Thoracic aorta (tissue), 2 donors: ENCODE data around the gene CHKB. TPM values are rescaled to one million over a fixed set of nuclear protein-coding genes. Genes with fewer than 3 reads are reported as not detected.
A peak's percentile ranks its signal among the peaks of the same experiment; 100 is the strongest.

ENCODE experiments used
- ATAC-seq: fragments of 150-250 bp; one replicate; pipeline ENCODE4 v1.8.0; 2017; ENCODE audit warnings: low read depth; ENCODE audit not compliant: insufficient number of reproducible peaks, low FRiP score
- DNase-seq: peaks from one replicate; pipeline ENCODE4 v3.0.0-alpha.2; 2020; ENCODE audit warnings: low spot score
- H3K27ac ChIP-seq, 2 donors: fragments of 200-600 bp; sonication (generic); 1 replicate in 1 of 2; 2 replicates in 1 of 2; pipeline ENCODE4 v1.5.1; 2016; ENCODE audit warnings: mild to moderate bottlenecking in 2 of 2, moderate library complexity in 2 of 2
- H3K27me3 ChIP-seq: fragments of 200-600 bp; sonication (generic); replicated peaks from 2 replicates; pipeline ENCODE4 v1.6.0; 2016; ENCODE audit warnings: mild to moderate bottlenecking; ENCODE audit not compliant: insufficient read depth
- H3K36me3 ChIP-seq: fragments of 200-600 bp; sonication (generic); one replicate; pipeline ENCODE4 v1.5.1; 2016
- H3K4me1 ChIP-seq, 2 donors: fragments of 200-600 bp; sonication (generic); 1 replicate in 1 of 2; 2 replicates in 1 of 2; pipeline versions ENCODE4 v1.5.1 to v1.6.0; 2016; ENCODE audit warnings: low read depth in 2 of 2, mild to moderate bottlenecking in 1 of 2; ENCODE audit not compliant: control insufficient read depth in 1 of 2
- H3K4me3 ChIP-seq: fragments of 200-600 bp; sonication (generic); 2 replicates; pipeline ENCODE4 v1.5.1; 2016; ENCODE audit warnings: mild to moderate bottlenecking
- H3K9me3 ChIP-seq: fragments of 200-600 bp; sonication (generic); 2 replicates; pipeline ENCODE4 v1.5.1; 2016
- total RNA-seq, 2 donors: library from RNA; depleted of rRNA; stranded (reverse); fragments of >200 nt; gene quantifications; one replicate each; pipeline versions ENCODE4 v1.1.0 to v1.2.3, GENCODE V29; 2016
- TF ChIP-seq, protein P1 (sequence below): fragments of 200-600 bp; sonication (generic); IDR thresholded peaks from one replicate; pipeline ENCODE4 v1.5.1; 2019; ENCODE audit warnings: antibody characterized with exemption

Gene CHKB
- total RNA-seq, 2 donors from 2014 or later = 52.6 to 78.7 TPM

DNA sequence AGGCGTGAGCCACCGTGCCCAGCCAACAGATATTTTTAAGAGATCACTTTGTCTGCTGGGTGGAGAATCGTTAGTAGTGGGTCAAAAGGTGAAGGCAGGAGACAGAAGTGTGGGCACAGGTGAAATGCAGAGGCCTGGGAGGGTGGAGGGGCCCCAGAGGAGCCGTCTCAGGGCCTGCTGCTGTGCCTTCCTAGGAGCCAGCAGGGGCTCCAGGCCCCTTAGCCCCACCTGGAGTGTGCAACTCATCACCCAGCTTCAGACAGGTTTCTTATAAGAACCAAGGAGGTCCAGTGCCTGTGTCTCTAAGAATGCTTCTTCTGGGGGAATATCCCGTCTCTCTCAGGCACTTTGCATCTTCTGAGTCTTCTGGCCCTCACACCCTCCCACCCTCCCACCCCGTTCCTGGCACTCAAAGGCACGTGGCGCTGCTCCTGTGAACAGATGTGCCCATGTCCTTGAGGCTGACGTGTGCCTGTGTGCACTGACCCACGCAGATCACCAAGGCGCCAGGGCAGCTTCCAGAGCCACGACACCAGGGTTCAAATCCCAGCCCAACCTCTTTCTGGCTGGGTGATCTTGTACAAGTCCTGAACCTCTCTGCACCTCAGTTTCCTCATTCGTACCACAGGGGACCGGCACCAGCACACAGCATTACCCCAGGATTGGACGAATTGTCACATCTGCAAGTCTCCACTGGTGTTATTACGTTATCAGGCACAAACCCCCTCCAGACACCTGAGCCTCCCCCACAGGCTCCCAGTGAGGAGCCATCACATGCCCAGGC lies 41.9 kb upstream of the CHKB start:
- no peak overlapping the region for H3K4me3 ChIP-seq
- TF ChIP-seq, protein P1, sequence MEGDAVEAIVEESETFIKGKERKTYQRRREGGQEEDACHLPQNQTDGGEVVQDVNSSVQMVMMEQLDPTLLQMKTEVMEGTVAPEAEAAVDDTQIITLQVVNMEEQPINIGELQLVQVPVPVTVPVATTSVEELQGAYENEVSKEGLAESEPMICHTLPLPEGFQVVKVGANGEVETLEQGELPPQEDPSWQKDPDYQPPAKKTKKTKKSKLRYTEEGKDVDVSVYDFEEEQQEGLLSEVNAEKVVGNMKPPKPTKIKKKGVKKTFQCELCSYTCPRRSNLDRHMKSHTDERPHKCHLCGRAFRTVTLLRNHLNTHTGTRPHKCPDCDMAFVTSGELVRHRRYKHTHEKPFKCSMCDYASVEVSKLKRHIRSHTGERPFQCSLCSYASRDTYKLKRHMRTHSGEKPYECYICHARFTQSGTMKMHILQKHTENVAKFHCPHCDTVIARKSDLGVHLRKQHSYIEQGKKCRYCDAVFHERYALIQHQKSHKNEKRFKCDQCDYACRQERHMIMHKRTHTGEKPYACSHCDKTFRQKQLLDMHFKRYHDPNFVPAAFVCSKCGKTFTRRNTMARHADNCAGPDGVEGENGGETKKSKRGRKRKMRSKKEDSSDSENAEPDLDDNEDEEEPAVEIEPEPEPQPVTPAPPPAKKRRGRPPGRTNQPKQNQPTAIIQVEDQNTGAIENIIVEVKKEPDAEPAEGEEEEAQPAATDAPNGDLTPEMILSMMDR = no peak
- peaks cover 15 to 38% of the 10 kb centered on the region in 2 donors for H3K4me1 ChIP-seq
- no peak for DNase-seq
- ATAC-seq = no peak
- no peaks in the 10 kb centered on the region for H3K9me3 ChIP-seq
- H3K27ac ChIP-seq = no peak overlapping the region
- H3K27me3 ChIP-seq = no peaks in the 10 kb centered on the region
- H3K36me3 ChIP-seq = no peaks in the 10 kb centered on the region

DNA sequence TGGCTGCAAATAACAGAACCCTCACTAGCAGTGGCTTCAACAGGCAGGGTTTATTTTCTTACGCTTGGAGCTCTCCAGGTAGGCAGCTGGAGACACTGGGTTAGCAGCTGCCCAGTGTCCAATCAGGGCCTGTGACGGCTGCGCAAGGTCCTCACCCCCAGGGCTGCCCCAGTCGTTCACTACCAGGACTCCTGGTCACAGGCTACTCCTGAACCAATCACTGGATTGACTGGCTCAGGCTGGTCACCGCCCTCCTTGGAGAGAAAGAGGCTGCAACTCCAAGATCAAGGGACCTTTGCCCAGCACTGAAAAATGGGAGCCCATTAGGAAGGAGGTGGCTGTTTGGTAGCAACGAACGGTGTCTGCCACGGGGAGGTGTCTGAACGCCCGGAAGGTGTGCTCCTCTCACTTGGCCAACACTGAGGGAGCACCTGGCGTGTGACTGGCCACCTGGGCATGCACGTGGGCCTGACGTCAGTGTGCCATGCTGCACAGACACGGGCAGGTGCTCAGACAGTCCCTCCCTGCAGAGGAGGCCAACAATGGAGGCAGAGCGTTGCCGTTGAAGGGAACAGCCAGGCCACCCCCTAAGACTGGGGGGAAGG lies 40.2 kb upstream of the CHKB start:
- Histone ChIP-seq H3K27ac (no peak overlapping the region), H3K4me1 (peaks cover 10 to 31% of the 10 kb centered on the region in 2 donors), H3K4me3 (no peak overlapping the region), H3K27me3 (no peaks in the 10 kb centered on the region), H3K36me3 (no peaks in the 10 kb centered on the region), H3K9me3 (no peaks in the 10 kb centered on the region)
- DNase-seq = no peak
- TF ChIP-seq, protein P1 = no peak
- ATAC-seq = no peak

DNA sequence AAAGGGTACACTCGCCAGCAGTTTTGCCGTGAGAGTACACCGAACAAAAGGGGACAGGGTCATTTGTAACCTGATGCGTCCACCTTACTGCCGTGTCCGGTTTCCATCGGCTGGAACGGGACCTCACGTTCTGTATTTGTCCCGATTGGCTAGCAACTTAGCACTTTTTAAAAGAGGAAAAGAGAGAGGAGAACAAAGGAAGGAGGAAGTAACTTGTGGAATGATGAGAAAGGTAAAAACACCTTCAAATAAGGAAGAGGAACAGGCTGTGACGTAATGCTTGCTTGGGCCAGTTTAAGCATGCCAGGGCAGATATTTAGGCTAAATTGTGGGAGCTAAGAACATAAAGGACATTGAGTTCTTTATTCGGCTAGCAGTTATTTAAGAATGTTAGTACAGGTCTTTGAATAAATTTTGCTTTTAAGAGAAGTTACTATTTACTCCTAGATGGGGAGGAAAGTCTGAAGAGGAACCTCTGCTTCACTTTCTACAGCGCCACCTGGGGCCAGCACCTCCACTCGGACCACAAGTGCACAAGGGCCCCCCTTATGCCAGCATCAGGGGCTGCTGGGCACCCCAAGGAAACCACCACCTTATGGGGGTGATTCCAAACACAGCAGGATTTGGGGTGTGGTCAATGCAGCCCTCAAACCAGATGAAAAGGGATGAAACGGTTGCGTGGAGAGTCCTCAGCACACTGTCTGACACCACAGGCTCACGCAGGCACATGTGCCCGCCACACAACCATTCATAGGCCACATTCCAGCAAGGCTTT lies 39.5 kb upstream of the CHKB start:
- no peak for ATAC-seq
- H3K4me3 ChIP-seq = peak overlapping the region; percentile 54

DNA sequence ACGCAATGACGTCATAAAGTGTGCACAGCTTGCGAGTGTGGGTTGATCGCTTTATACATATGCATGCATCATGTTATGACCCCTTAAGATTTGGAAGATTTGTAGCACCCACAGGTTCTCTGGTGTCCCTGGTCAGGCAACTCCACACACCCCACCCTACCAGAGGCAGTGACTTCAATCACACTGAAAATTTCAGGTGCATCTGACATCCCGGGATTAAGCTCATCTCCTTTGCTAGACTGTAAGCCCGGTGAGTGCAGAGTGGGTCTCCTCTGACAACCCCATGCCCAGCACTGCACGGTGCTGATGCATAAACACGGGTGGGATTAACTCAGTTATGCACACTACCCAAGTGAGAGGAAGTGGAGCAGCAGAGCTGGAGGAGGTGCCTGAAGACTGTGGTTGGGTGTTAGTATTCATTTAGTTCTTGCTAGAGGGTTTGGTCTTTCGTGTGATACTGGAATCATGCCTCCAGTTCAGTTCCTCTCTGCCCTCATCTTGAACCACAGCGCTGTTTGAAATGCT lies 38.8 kb upstream of the CHKB start:
- no peaks in the 10 kb centered on the region for H3K9me3 ChIP-seq
- DNase-seq (no peak), ATAC-seq (no peak)
- no peaks in the 10 kb centered on the region for H3K36me3 ChIP-seq
- H3K27me3 ChIP-seq = no peaks in the 10 kb centered on the region
- peak overlapping the region; percentile 54 for H3K4me3 ChIP-seq
- peaks cover 6 to 19% of the 10 kb centered on the region in 2 donors for H3K4me1 ChIP-seq
- H3K27ac ChIP-seq = no peak overlapping the region
- TF ChIP-seq, protein P1 = no peak

More for the DNA sequence above, 39.5 kb upstream of the CHKB start:
- Histone ChIP-seq H3K36me3 (no peaks in the 10 kb centered on the region), H3K27me3 (no peaks in the 10 kb centered on the region), H3K27ac (no peak overlapping the region), H3K9me3 (no peaks in the 10 kb centered on the region), H3K4me1 (peaks cover 6 to 25% of the 10 kb centered on the region in 2 donors)
- DNase-seq = no peak
- TF ChIP-seq, protein P1 = no peak
